Measurements from ENCODE around the gene CTNNBL1.

CTNNBL1 gene

GRCh38 chr20:37921341-37921929, 227.6 kb downstream of the CTNNBL1 start:
- DNase-seq: no peak

Measured in NCI-H2227 treated with DMSO at 0.1 percent for 48 hours (cell line).